ENCODE measurements around the gene CNNM4.
"Not testable (repeated sequence)": the region's sequence is repeated elsewhere in the genome, so short reads cannot be mapped to it uniquely, and the experiment has no call there.

CNNM4 gene

DNA sequence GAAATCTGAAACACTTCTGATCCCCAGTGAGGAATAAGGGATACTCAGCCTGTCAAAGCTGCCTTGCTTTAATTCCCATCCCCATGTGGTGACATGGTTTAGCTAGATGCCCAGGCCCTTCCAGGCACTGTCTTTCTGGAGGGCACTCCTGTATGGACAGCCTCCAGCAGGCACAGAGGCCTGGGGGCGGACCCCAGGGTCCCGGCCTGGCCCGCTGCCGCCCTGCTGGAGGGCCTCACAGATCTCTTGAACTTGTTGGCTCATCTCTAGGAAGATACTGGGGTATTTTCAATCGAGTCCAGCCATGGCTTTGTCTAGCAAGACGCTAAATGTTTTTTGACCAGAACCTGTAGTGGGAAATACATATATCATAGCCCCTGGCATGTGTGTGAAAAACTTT, 34.4 kb downstream of the CNNM4 start:
- no peak for DNase-seq

DNA sequence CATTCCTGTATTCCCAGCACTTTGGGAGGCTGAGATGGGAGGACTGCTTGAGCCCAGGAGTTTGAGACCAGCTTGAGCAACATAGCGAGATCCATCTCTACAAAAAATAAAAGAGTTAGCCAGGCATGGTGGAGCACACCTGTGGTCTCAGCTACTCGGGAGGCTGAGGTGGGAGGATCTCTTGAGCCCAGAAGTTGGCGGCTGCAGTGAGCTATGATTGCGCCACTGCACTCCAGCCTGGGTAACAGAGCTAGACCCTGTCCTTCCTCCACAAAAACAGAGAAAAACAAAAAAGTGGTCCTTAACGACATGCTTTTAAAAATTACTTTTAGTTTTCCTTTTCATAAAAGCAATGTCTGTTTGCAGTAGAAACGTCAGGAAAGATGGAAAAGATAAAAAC, 35.8 kb downstream of the CNNM4 start:
- not testable (repeated sequence) for DNase-seq

DNA sequence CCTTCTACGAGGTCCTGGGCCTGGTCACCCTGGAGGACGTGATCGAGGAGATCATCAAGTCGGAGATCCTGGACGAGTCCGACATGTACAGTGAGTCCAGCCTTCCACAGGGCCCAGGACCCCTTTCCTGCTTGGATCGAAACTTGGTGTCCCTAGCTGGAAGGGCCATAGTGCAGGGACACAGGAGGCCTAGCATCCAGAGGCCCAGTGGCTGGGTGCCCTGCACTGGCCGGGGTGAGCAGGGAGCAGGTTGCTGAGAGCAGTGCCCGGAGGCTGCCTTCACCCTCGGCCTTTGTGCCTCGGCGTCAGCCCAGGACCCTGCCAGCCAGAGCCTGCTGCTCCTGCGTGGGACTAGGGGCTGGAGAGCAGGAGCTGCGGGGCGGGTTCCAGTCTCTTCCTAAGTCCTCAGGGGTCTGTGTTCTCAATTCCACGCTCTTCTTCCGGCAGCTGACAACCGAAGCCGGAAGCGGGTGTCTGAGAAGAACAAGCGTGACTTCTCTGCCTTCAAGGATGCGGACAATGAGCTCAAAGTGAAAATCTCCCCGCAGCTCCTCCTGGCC, 36.4 kb downstream of the CNNM4 start:
- no peak for DNase-seq

DNA sequence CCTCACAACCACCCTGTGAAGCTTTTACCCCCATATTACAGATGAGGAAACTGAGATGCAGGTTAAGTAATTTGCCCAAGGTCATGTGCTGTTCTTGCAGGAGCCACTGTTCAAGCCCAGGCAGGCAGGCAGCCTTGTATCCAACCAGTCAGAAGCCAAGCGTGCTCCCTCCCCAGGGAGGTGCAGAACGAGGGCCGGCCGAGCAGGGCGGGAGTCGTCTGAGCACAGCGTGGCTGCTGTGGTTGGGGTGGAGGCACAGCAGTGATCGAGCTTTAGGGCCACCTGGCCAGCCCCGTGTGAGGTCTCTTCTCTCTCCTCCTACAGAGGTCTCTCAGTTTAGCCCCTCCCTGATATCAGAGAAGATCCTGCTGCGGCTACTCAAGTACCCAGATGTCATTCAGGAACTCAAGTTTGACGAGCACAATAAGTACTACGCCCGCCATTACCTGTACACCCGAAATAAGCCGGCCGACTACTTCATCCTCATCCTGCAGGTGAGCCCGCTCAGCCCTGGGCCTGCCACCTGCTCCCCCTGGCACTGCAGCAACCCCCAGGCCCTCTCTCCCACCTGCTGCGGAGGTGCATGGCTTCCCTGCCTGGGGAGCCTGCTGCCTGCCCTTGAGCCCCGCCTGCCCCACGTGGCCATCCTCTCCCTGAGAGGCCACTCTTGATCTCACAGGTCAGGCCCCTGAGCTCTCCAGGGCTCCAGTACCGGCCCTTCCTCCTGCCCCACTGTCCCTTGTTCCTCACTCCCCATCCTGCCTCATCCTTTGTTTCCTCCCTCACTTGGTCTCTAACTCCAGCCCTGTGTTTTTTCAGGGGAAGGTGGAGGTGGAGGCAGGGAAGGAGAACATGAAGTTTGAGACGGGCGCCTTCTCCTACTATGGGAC, 38.3 kb downstream of the CNNM4 start:
- DNase-seq = no peak

DNA sequence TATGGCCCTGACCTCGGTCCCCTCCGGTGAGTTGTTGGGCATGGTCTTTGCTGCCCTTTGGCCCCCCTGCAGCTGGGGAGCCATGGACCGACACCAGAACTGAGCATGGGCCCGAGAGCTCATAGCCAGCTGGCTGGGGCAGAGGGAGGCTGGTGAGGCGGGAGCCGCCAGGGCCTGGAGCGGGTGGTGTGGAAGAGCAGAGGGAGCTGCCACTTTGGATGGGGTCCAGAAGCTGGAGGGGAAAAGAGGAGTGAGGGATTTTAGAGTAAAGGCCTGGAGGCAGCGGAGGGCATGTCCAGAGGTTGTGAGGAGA, 38.9 kb downstream of the CNNM4 start:
- no peak for DNase-seq

DNA sequence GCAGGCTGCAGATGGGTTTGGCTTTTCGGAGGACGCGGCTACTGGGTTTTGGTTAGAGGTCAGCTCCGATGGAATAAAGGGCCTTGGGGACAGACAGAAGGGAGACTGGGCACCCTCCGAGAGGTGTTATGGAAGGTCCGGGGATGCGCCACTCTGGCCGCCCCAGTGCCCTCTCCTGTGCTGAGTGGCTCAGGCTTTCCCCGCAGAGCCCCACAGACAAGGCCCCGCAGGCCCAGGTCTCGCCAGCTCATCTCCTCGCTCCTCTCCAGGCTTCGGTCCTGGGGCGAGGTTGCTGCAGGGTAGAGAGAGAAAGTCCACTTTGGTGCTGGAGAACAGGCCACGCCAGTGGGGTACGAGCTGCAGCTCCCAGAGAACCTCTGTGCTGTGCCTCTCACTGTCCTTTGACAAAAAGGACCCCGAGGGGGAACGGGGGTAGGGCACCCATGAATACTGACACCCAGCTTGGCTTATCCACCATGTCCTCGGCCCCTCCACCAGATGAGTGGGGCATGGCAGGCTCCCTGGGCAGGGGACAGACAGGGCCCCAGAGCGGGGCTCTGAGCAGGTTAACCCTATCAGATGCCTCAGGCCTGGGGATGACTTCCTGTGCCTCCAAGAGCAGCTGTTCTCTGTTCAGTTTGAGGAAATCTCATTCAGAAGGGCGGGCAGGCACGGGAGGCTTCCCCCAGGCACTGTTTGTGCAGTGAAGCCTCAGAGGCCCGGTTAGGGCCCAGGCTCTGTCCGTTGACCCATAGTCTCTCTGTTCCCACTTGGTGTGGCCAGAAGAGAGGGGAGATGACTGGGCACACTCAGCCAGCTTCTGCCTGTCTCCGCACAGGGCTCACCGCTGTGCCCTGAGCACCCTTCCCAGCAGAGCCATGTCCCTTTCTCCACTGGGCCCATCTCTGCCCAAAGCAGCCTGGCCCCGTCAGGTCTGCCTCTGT, 39.6 kb downstream of the CNNM4 start:
- DNase-seq = no peak

DNA sequence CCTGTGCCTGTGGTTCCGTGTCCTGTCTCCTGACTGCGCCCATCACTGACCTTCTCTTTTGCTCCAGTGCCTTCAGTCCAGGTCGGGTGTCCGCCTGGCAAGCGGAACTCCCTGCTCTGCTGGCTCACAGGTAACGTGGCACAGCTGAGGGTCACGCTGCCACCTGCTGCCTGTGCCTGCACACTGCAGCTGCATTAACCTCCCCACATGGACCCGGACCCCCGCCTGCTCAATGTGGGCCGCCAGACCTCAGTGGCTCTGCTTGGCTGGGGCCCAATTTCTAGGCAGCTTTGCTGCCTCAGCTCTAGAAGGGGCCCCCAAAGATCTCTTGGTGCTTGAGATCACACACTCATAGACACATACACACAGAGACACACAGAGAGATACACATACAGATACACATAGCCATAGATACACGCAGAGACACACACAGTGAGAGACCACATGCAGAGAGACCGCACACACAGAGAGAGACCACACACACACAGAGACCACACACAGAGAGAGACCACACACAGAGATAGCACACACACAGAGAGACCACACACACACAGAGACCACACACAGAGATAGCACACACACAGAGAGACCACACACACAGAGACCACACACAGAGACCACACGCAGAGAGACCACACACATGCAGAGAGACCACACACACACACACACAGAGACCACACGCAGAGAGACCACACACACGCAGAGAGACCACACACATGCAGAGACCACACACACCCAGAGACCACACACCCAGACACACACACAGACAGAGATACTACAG, 40.5 kb downstream of the CNNM4 start:
- peak; percentile 8 to 59 for DNase-seq

DNA sequence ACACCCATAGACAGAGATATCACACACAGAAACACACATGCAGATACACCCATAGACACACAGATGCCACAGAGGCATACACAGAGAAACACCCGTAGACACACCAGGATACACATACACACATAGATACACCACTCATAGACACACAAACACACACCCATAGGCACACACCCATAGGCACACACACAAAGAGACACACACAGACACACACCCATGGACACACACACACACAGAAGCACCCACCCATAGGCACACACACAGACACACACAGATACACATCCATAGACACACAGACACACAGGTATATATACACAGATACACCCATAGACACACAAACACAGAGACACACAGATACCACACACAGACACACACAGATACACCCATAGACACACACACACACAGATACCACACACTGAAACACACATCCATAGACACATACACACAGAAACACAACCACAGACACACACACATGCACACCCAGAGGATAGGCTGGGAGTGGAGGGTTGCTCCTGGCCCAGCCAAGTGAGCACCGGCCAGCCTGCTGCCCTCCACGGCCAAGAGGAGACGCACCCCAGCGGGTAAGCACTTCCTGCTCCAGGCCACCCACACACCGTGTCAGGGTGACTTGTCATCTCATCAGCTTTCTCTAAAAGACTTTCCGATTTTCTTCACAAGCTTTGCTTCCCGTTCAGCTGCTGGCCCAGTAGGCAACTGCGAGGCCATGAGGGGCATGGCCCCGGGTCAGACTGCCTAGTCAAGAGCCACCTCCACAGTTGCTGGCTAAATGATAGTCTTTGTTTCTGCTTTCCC, 41.3 kb downstream of the CNNM4 start:
- no peak for DNase-seq

DNA sequence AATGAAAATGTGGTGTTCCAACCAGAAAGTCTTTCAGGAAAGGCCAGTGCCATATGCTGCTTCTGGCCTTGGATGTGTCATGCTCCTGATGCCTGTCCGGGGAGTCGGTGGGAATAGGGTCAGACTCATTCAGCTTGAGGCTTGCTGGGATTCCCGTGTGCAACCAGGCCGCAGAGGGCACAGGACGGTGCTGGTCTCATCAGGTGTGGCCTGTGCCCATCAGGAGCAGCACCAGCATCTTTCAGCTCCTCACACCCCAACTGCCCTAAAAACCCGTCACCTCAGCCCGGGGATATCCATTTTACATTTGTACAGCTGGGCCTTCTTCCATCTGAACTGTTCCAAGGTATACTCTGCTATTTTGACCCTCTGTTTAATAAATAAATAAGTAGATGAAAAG, 42.0 kb downstream of the CNNM4 start:
- DNase-seq = no peak

DNA sequence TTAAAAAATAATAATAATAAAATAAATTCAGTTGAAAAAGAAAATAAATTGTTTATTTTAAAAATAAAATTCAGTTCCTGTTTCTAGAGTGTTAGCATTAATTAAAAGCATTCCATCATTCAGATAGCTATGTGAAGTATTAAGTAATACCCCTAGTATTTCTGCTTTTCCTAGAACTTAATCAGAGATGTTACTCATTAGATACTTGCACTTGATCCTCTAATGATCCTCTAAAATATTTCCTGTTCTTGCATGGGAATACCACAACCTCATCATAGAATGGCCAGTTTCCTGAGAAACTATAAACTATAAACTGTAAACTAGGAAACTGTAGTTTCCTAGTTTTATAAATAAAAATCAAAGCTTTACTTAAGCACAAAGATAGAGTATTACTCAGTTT, 44.3 kb downstream of the CNNM4 start:
- DNase-seq = no peak

DNA sequence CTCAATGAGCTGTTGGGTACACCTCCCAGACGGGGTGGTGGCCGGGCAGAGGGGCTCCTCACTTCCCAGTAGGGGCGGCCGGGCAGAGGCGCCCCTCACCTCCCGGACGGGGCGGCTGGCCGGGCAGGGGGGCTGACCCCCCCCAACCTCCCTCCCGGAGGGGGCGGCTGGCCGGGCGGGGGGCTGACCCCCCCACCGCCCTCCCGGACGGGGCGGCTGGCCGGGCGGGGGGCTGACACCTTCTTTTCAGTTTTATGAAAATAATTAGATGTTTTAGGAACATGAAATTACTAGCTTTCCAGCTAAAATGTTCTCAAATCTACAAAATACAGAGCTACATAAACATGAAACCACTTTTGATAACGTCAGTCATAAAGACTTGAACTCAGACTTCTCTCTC, 45.2 kb downstream of the CNNM4 start:
- DNase-seq = not testable (repeated sequence)

DNA sequence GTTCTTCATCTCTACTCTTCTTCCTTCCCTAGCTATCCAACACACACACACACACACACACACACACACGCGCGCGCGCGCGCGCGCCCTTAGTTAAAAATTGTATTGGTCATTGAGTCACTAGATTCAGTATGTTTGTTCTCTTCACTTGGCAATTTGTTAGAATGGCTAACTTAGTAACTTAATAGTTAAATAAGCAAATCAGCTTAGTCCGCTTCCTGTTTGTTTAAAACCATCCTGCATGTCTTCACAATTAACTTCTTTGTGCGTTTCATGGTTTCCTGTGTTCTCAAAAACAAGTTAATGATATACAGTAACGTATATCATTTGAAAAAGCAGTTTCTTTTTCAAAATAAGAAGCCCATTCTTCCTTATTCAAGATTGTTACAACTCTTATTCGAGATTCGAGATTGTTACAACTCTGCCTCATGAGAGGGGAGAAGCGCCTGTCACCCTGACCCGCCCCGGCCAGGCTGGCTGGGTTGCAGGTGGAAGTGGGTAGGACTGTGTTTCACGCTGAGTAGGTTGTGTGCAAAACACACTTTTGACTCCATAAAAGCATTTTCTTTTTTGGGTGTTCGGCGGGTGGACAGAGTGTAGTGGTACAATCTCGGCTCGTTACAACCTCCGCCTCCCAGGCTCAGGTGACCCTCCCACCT, 45.9 kb downstream of the CNNM4 start:
- no peak for DNase-seq

DNA sequence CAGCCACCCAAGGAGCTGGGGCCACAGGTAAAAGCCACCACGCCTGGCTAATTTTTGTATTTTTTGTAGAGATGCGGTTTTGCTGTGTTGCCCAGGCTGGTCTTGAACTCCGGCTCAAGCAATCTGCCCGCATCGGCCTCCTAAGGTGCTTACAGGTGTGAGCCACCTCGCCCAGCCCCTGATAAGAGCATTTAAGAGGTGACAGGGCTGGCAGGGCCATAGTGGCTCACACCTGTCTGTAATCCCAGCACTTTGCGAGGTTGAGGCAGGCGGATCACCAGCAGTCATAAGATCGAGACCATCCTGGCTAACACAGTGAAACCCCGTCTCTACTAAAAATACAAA, 46.4 kb downstream of the CNNM4 start:
- DNase-seq = no peak

DNA sequence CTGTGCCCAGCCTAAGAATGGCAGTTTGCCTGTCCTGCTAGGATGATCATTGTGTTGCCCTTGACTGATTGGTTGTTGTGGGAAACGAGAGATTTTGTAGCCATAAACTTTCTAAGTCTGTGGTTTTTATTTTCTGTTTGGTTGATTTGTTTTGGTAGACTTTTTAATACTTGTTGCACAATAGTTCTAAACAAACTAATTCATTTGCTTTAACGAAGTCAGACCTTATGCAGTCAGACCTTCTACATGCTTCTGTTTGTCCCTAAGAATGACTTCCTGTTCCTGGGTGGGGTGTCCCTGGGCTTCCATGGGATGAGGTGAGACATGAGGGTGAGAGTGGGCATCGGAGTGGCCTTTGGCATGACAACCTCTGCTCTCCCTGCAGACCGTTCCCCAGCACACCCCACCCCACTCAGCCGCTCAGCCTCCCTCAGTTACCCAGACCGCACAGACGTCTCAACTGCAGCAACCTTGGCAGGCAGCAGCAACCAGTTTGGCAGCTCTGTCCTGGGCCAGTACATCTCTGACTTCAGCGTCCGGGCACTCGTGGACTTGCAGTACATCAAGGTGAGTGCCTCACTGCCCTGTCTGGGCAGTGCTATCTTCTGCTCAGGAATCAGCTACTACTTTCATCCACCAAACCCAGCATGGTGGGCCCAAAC, 47.6 kb downstream of the CNNM4 start:
- no peak for DNase-seq

DNA sequence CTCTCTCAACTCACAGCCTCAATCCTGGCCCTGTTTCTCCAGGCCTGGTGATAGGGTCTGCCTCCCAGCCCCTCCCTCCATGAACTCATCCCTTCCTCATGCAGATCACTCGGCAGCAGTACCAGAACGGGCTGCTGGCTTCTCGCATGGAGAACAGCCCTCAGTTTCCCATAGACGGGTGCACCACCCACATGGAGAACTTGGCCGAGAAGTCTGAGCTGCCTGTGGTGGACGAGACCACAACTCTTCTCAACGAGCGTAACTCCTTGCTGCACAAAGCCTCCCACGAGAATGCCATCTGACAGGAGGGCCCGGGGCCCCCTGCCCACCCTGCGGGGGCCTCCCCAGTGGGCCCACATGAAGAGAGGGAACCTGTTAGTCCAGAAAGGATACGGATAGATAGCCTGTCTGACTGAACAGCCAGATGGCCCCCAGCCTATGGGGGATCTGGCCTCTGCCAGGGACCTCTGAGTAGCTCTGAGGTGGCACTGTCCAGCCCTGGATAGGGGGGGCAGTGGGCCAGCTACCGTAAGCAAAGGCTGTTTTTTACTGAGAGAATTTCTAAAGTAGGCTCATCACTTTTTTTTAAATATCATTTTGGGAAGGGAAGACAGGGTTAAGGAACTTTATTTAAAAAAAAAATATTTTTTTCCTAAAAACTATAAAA, 48.6 kb downstream of the CNNM4 start:
- DNase-seq = no peak

DNA sequence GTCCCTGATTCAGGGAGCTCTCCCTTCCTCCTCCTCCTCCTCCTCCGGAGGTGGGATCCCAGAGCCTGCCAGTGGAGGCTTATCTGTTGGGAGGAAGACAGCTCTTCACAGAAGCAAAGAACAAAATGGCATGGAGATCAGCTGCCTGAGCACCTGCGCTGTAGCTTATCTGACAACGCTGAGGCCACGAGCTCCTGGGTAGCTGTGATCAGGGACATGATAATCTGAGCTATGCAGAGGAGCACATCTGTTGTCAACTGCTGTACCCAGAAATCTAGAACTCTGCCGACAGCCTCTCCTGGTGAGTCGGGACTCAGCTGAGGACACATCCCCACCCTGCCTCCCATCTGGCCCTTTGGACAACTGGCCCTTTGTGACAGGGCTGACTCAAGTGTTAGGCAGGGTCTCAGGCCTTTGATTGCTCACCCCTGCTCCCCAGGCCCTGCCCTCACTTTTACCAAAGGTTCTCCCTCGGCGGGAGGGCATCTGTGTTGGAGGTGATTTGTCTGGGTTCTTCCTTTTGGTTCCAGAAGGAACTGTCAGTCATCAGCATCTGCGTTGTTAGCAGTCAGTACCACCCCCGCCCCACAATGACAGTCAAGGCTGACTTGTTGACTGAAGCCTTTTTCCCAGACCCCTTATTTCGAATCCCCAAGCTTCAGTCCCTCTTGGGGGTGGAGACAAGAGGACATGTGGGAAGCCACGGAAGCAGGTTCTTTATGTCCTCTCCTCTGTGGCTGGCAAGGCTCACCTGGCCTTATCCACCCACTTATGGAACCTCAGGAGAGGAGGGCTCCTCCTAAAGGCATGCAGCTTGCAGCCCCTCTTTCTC, 49.5 kb downstream of the CNNM4 start:
- DNase-seq = no peak

DNA sequence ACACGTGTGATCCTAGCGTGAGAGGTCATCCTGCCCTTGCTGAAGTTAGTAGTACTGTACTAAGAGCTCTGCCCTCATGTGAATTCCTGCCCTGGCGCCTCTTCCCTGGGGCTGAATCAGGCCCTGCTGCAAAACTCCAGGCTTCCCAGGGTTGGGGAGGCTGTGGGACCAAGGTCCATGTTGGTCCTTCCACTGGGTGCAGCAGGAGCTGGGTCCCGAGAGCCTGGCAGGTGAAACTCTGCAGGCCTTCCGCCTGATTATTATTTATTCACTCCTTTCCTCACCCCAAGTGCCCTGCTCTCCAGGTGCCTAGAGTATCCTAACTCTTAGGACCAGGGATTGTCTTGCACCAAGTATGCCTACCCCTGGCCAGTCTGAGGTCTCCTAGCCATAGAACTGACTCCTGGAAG, 50.1 kb downstream of the CNNM4 start:
- no peak for DNase-seq

DNA sequence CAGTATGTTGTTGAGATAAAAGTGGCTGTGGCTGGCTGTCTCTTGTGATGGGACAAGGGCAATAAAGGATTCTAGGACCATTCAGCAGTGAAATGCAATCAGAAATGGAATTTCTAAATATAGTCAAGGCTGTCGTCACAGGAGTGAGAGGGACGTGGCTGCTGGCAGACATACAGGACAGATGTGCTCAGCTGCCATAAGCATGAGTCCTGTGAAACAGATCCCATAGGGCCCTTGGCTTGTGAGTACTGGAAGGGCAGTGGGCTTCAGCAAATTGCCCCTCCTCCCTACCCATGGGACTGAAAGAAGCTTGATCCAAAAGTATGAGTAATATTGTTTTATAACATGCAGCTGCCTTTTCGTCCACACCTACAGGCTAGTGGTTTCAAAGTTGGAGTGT, 51.2 kb downstream of the CNNM4 start:
- DNase-seq = peak in 1 of 2 experiments; percentile 31

DNA sequence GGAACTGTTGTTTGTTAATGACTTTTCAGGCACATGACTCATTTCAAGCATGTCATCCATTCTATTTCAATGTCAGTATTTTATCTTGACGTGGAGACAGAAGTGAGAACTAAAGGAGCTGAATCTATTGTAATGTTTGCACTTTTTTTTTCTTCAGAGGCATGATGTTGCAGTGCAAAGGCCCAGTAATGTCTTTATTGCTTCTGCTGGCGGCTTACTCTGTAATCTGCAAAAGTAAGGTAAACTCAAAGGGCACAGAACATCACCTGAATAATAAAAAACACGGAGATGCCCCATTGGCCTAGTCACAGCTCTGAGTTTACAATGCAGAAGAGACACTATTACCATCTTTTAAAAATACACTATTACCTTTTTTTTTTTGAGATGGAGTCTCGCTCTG, 53.0 kb downstream of the CNNM4 start:
- DNase-seq = no peak

Measured in SHP77 (cell line).